Dedifferentiated amniotic fluid mesenchymal stem cell (primary cell): Measurements from ENCODE around the gene DISC1.

Experiments used
- DNase-seq: peaks from one replicate; pipeline ENCODE4 v3.0.0-alpha.2; 2016; ENCODE audit errors: extremely low spot score

DISC1 gene

DNA sequence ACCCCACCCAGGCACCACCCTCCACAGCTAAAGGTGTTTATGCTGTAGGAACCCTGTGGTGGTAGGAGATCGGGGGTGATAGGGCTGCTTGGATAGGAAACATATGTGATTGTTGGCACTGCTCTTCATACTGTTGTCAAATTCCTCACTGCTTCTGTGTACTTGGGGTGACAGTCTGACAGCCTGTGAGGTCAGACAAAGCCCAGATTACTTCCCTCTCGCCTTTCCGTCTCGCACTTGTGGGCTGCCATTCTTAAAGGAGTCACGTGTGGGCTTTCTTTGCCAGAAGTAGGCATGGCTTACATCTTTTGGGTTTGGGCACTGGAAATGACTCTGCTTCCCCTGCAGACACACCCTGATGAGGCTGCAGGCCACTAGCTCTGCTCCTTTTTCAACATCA is 363.8 kb downstream of the DISC1 start:
- no peak for DNase-seq

DNA sequence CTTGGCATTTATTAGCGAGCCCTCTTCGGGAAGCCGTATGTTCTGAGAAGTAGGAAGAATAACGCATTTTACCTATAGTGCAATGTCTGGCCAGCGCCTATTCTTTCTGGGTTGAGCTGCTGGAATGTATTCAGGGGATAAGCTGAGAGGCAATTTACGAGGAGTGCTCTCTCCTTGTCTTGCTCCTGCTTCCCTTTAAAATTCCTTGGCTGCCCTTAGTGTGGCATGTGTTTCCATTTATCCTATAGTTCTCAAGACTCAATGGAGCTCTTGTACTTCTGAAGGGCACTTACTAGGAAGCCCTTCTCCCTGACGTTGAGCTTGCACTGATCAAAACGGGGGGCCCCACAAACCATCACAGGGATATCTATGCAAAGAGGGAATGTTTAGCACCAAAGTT is 364.6 kb downstream of the DISC1 start:
- no peak for DNase-seq

DNA sequence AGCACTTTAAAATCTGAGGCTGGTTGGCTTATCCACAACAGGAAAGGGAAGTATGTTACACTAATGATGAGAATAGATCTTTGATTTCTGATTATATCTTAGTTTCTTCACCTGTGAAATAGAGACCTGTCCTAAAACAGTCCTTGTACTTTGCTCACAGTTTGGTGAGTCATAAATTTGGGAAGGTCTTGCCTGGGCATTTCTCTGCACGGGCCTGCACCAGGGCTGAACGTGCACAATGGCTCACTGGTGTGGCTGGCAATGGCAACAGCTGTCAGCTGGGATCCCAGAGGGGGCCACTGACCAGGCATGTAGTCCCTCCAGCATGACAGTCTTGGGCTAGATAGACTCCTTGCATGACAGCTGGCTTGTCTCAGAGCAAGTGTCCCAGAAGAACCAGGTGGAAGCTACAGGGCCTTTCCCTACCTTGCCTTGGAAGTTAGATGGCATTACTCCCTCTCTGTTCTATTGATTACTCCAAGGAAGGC is 367.4 kb downstream of the DISC1 start:
- no peak for DNase-seq

DNA sequence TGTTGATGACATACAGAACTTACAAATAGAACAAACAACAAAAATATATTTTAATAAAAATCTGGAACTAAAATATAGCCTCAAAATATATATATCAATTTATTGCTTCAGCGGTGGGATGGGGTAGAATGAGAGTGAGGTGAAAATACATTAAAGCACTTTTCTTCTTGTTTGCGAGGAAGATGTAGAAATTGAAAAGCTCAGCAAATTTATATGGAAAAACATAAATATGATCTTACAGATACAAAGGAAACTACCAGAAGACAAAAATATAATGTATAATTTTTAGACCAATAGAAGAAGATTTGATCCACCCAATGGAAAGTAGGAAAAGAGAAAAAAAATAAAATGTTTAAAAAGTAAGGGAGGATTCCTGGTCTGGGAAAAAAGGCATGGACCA is 372.2 kb downstream of the DISC1 start:
- DNase-seq, result no peak

DNA sequence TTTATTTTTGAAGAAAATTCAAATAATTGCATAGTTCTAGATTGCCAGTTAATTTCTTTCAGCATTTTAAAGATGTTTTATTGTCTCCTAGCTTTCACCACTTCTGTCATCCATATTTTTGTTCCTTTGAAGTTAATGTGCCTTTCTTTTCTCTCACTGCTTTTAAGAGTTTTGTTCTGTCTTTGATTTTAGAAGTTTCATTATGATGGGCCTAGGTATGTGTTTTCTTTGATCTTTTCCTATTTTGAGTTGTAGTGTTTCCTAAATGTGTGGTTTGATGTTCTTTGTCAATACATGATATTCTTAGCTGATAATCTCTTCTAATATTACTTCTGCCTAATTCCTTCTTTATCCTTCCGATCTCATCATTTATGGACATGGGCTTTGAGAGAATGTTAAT is 378.7 kb downstream of the DISC1 start:
- no peak for DNase-seq

DNA sequence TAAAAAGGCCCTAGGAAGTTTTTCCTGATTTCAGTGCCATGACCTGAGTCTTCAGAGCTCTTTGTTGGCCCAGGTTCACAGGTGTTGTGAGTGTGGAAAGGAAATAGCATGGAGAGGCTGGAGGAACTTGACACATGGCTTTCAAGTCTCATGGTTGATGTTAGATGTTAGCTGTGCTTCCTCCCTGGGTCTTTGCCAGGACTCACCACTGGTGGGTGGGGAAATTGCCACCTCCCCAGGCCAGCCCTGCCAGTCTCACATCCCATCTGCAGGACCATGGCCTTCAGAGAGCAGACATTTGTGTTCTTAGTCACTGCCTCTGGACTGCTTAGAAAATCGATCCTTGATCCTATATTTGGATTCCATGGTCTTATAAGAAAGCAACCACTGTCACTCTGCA is 383.2 kb downstream of the DISC1 start:
- DNase-seq, result no peak

DNA sequence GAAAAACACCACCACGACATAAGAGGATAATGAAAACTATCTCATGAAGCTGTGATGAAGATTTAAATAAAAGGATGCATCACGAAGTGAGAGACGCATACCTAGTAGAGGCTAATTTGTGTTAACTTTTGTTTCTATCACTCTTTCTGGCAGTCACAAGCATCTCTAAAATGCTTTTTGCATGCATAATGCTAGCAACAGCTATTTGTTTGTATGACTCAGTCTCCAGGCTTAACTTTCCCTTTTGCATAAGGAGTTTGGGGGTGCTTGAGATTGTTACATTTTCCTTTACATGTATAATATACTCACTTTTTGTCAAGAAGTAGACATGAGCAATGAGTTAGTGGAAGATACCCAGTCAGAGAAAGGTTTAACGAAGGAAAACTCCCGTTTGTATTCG is 385.4 kb downstream of the DISC1 start:
- DNase-seq, result peak; percentile 38

DNA sequence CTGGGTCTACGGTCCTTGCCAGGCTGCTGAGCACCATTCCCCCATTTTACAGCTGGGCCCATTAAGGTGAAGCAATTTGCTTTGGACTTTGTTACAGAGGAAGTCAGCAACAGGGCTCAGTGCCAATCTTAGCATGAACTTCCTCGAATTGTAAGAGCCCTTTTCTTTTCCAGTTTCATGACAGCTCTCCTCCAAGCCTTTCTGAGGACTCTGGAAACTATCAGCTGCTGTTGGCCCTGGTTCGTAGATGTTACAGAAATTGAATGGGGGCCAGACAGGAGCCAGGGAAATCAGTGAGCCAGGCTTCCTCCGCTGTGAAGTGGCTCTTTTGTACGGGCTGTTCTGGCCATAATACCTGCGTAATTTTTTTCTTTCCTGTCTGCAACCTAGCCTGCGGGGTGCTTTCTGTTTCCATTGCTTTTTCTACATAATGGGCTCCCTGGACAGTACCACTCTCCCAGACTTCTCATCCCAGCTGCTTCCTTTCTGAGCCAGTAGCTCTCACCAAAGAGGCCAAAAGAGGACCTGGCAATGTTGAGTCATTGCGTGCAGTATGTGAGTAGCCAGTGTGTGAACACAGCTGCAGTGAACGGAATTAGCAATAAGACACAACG is 386.3 kb downstream of the DISC1 start:
- no peak for DNase-seq

DNA sequence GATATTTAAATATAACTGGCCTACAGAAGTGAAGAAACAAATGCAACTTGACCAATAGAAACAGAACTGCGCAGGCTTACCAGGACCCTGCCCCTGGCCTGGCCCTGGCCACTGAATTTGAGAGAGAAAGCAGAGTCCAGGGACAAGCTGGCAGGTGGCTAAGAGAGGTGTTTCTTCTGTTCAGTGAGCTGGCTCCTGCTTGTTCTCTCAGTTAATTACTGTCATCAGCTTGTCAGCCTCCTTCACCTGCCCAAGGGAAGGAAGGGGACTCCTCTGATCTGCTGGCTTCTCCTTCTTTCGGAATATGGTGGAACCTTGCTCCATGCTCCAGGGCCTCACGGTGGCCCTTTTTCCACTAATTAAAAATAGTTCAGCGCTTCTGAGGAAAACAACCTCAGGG is 388.4 kb downstream of the DISC1 start:
- no peak for DNase-seq

DNA sequence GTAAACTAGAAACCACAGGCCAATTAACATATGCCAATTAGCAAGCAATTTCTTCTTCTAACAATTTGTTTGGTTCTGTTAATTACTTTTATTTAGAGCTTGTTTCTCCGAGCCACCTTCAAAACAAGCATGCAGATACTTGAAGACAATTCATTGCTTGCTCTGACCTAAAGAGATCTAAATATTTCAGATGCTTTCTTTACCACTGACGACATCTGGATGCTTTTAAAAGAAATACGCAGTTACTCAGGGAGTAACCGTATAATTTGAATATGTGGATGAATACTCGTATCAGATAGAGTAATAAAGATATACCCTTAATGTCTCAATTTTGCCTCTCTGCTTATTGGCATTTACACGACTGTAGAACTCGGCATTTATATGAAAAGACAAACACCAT is 390.0 kb downstream of the DISC1 start:
- DNase-seq, result peak; percentile 60

DNA sequence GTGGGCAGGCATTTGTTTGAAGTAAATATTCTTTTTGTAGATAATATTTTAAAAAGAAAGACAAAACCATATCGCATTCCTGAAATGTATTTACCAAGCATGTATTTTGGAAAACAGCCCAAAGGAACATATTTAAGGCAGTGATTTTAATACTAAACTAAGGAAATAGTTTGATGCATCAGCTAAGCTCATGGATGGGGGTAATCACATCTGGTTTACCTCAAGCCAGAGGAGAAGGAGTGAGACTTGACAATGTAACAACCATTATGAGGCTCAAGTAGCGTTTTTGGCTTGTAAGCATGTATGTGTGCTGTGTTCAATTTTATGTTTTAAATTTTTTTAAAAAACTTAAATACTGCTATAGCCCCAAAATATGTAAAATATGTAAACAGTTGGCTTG is 390.5 kb downstream of the DISC1 start:
- peak; percentile 32 for DNase-seq

DNA sequence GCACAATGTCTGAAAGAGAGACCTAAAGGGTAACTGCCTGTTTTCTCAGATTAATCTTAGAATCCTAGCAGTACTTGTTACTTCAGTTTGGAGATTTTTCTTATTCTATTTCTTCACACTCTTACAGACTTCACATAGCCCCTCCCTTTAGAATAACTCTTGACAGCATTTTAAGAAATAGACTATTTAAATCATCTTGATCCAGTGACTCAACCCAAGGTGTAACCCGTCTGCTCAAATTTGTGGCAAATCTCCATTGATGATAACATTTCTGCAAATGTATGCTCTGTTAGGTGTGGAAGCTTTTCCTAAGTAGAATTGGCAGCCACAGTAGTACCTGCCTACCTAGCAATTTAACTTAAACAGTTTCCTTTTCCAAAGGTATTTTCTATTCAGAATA is 391.2 kb downstream of the DISC1 start:
- no peak for DNase-seq

DNA sequence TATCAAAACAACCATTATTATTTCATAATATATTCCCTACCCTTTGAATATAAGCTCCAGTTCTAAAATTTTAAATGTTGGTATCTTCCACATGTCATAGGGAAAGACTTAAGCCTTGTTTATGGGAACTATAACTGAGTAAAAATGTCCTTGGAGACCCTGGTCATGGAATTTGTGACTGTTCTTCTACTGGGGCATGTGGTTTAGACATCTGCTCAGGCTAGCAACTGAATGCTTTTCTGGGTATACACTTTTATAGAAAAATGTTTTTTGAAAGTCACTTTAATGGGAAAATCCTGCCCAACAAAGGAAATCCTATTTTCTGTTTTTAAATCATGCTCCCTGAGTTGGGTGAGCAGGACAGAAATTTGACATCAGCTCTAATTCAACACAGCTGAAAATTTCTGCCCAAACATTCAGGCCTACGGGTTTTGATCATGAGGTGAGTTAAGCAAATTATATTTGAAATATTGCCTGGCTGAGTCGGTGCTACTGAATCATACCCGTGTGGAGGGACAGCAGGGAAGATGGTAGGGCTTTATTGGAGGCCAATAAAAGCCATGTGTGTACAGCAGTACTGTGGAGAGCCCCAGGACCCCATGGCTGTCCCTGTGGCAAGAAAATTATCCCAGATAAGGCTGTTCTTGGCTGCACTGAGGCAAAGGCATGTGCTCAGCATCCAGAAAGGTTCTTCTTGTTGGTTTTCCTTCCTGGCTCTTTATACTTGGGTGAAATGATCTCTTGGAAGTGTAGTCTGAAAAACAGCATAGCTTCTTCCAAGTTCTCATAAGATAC is 391.8 kb downstream of the DISC1 start:
- DNase-seq, result no peak

DNA sequence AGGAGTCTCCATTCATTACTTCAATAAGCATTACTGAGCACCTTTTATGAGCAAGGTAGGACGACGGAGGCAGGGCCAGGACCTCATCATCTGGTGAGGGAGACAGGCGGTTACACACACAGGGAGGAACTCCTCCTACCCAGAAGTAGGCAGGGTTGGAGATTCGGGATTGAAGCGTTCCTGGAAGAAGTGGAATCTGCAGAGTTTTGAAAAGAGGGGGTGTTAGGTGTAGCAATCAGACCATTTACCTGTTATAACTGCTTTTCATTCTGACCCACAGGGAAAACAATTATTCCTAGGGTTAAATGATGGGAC is 392.4 kb downstream of the DISC1 start:
- DNase-seq, result no peak

DNA sequence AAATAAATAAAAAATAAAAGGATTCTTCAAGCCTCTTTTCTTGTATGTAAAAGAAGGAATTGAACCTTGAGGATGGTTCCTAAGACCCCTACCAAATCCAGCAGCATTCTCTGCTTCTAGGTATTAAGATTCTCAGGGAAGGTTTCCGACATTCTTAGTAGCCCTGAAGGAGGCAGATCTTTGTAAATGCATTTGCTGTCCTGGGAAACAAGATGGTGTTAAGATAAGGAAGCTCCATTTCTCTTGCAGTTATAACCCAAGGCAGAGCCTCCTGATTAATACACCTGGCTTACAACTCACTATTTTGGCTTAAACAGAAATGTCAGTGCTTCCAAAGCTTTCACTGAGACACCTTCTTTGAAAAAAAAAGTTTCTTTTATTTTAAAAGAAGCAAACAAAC is 393.8 kb downstream of the DISC1 start:
- DNase-seq, result no peak

DNA sequence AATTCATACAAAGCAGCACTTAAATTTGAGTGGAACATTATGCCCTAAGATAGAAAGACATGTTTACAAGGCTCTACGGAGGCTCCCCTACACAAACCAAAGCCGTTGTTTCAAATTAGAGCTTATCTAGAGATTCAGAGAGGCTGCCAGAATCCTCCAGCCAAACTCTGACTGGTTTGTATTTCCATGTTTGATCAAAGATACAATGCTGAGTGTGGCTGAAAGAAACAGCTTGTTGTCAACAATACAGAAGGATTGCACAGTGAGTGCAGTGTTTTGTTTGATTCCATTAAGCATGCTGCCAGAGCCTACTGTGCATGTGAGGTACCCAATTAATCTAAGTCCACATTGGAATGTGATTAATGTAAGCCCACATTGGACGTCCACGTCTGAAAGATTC is 402.7 kb downstream of the DISC1 start:
- DNase-seq, result no peak

DNA sequence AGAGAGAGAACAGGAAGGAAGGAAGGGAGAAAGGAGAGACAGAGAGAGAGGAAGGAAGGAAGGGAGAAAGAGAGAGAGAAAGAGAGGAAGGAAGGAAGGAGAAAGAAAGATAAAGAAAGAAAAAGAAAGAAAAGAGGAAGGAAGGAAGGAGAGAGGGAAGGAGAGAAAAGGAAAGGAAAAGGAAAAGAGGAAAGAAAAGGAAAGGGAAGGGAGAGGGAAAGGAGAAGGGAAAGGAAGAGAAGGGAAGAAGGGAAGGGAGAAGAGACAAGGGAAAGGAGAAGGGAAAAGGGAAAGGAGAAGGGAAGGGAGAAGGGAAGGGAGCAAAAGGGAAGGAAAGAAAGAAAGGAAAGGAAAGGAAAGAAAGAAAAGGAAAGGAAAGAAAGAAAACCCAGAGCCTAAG is 404.6 kb downstream of the DISC1 start:
- no peak for DNase-seq

DNA sequence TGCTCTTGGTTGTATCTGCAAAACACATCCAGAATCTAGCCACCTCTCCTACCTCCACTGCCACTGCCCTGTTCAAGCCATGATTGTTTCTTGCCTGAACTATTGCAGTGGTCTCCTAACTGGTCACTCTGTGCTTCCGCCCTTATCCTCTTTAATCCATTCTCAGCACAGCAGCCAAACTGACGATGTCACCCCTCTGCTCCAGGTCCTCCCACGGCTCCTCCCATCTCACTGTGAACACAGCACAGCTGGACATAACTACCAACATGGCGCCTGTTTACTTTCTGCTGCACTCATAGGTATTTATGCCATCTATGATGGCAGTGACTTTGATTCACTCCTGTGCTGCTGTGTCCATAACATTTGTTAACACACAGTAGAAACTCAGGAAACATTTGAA is 406.7 kb downstream of the DISC1 start:
- DNase-seq, result no peak

DNA sequence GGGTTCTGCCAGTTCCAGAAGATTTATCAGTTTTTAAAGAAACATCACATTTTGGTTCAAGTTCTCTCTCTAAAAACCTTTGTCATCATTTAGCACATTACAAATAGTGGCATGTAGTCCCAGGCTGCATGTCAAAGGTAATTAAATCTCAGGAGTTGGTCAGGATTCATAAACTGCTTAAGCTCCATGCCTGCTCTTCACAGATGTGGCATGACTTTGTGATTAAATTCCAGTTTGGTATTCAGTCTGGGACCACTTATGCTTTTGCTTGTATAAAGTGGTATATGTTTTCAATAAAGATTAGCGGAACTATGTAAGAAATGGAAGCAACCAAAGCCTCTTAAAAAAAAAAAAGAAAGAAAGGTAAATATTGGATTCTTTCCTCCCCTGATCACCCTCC is 408.0 kb downstream of the DISC1 start:
- no peak for DNase-seq

DNA sequence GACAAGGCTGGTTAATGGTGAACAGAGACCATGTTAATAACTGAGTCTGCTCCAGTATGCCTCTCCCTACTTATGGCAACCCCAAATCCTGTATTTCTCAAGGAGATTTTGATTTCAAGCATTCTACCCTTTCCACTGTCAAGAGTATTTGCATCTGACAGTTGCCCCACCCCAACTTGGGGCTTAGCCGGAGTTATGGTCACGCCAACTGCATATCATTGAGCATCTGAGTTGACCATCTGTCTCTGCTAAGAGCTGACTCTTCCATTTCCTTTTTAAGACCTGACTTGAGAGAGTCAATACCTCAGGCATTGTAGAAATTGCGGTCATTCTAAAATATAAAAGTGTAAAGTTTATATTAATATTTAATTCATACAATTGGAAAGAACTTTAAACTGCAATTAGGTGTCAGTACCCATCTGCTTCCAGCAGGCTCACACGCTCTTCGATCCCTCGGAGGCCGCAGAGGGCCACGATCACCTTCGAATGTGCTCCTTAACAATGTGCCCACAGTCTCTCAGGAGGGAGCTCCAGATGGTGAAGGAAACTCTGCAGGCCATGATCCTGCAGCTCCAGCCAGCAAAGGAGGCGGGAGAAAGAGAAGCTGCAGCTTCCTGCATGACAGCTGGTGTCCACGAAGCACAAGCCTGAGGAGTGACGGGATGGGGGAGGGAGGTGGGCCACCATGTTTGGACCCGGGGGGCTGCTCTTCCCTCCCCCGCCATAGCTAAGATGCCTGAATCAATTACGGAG is 409.8 kb downstream of the DISC1 start:
- no peak for DNase-seq

DNA sequence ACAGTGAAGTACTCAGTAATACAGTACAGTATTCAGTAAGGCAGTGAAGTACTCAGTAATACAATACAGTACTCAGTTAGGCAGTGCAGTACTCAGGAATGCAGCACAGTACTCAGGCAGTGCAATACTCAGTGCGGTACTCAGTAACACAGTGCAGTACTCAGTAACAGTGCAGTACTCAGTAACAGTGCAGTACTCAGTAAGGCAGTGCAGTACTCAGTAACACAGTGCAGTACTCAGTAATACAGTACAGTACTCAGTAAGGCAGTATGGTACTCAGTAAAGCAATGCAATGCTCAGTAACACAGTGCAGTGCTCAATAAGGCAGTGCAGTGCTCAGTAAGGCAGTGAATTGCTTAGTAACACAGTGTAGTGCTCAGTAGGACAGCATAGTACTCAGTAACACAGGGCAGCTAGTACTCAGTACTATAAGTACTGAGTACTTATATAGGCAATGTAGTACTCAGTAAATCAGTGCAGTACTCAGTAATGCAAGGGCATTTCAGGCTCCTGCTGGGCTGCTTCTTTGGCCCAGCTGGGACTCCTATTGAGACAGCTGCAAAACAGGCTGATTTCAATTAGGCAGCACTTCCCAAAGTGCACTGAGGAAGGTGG is 411.3 kb downstream of the DISC1 start:
- DNase-seq, result no peak
